H9 (cell line): ENCODE data around the gene FAM3A. TPM values are rescaled to one million over a fixed set of nuclear protein-coding genes. Genes with fewer than 3 reads are reported as not detected.

Experiments used
- DNase-seq: peaks from one replicate; pipeline ENCODE4 v3.0.0-alpha.2; 2017
- H2AFZ ChIP-seq: one replicate; pipeline ENCODE4 v1.6.1; 2013; ENCODE audit warnings: mild to moderate bottlenecking, low read length, control low read depth, moderate library complexity
- H2AK5ac ChIP-seq: 2 replicates; pipeline ENCODE4 v1.6.1; 2013; ENCODE audit warnings: low read length, control low read depth, mixed read lengths; ENCODE audit not compliant: insufficient read length
- H2BK120ac ChIP-seq: one replicate; pipeline ENCODE4 v1.6.1; 2013; ENCODE audit warnings: low read depth, mild to moderate bottlenecking, low read length, control low read depth, inconsistent platforms; ENCODE audit not compliant: poor library complexity, severe bottlenecking
- H2BK12ac ChIP-seq: 2 replicates; pipeline ENCODE4 v1.6.1; 2013; ENCODE audit warnings: low read length, control low read depth, mixed read lengths, low read depth; ENCODE audit not compliant: insufficient read length
- H2BK15ac ChIP-seq: 2 replicates; pipeline ENCODE4 v1.6.1; 2013; ENCODE audit warnings: low read depth, low read length, control low read depth
- H2BK20ac ChIP-seq: one replicate; pipeline ENCODE4 v1.6.1; 2013; ENCODE audit warnings: low read depth, mild to moderate bottlenecking, low read length, control low read depth, inconsistent platforms; ENCODE audit not compliant: poor library complexity, severe bottlenecking
- H2BK5ac ChIP-seq: 2 replicates; pipeline ENCODE4 v1.6.1; 2013; ENCODE audit warnings: low read length, control low read depth, mixed read lengths; ENCODE audit not compliant: insufficient read length
- H3K14ac ChIP-seq: 2 replicates; pipeline ENCODE4 v1.6.1; 2013; ENCODE audit warnings: low read length, control low read depth; ENCODE audit not compliant: insufficient read depth
- H3K18ac ChIP-seq: 2 replicates; pipeline ENCODE4 v1.6.1; 2013; ENCODE audit warnings: low read depth, mild to moderate bottlenecking, mixed read lengths, low read length, control low read depth; ENCODE audit not compliant: insufficient read length
- H3K23ac ChIP-seq: 2 replicates; pipeline ENCODE4 v1.6.1; 2013; ENCODE audit warnings: low read length, control low read depth, mixed read lengths, low read depth; ENCODE audit not compliant: insufficient read length
- H3K23me2 ChIP-seq: 2 replicates; pipeline ENCODE4 v1.6.1; 2013; ENCODE audit warnings: low read depth, mild to moderate bottlenecking, mixed read lengths, low read length, control low read depth; ENCODE audit not compliant: insufficient read length, poor library complexity, severe bottlenecking
- H3K27ac ChIP-seq: 2 replicates; pipeline ENCODE4 v1.5.1; 2013; ENCODE audit warnings: low read length, control low read depth, mixed read lengths, low read depth; ENCODE audit not compliant: insufficient read length
- H3K27me3 ChIP-seq: 2 replicates; pipeline ENCODE4 v1.6.1; 2013; ENCODE audit warnings: low read length, control low read depth, inconsistent platforms; ENCODE audit not compliant: insufficient read depth
- H3K4ac ChIP-seq: 2 replicates; pipeline ENCODE4 v1.6.1; 2013; ENCODE audit warnings: low read depth, mild to moderate bottlenecking, control low read depth, inconsistent platforms, low read length, moderate library complexity
- H3K4me1 ChIP-seq: 2 replicates; pipeline ENCODE4 v1.6.1; 2013; ENCODE audit warnings: low read length, control low read depth, inconsistent platforms; ENCODE audit not compliant: insufficient read depth
- H3K4me2 ChIP-seq: 2 replicates; pipeline ENCODE4 v1.6.1; 2013; ENCODE audit warnings: low read length, control low read depth, mixed read lengths; ENCODE audit not compliant: insufficient read length, insufficient read depth
- H3K56ac ChIP-seq: 2 replicates; pipeline ENCODE4 v1.6.1; 2013; ENCODE audit warnings: low read depth, mild to moderate bottlenecking, mixed read lengths, low read length, control low read depth; ENCODE audit not compliant: insufficient read length
- H3K79me1 ChIP-seq: 2 replicates; pipeline ENCODE4 v1.6.1; 2013; ENCODE audit warnings: low read depth, mild to moderate bottlenecking, moderate library complexity, low read length, control low read depth, inconsistent platforms; ENCODE audit not compliant: insufficient read depth, poor library complexity, severe bottlenecking
- H3K79me2 ChIP-seq: 2 replicates; pipeline ENCODE4 v1.6.1; 2013; ENCODE audit warnings: low read length, control low read depth, inconsistent platforms; ENCODE audit not compliant: insufficient read depth
- H3K9ac ChIP-seq: 2 replicates; pipeline ENCODE4 v1.6.1; 2013; ENCODE audit warnings: low read length, control low read depth, mixed read lengths; ENCODE audit not compliant: insufficient read length; ENCODE audit errors: extremely low read depth
- H3K9me3 ChIP-seq: one replicate; pipeline ENCODE4 v1.6.1; 2013; ENCODE audit warnings: low read depth, low read length, inconsistent platforms; ENCODE audit not compliant: control insufficient read depth
- H3T11ph ChIP-seq: one replicate; pipeline ENCODE4 v1.6.1; 2013; ENCODE audit warnings: mild to moderate bottlenecking, low read length, control low read depth, inconsistent platforms
- H4K20me1 ChIP-seq: one replicate; pipeline ENCODE4 v1.6.1; 2013; ENCODE audit not compliant: control insufficient read depth, insufficient read length, insufficient read depth
- H4K5ac ChIP-seq: 2 replicates; pipeline ENCODE4 v1.6.1; 2013; ENCODE audit warnings: low read depth, mild to moderate bottlenecking, mixed read lengths, low read length, control low read depth; ENCODE audit not compliant: insufficient read length
- H4K8ac ChIP-seq: replicated peaks from 2 replicates; pipeline ENCODE4 v1.6.1; 2013; ENCODE audit warnings: low read length, control low read depth, mixed read lengths, low read depth; ENCODE audit not compliant: insufficient read length
- H4K91ac ChIP-seq: 2 replicates; pipeline ENCODE4 v1.6.1; 2013; ENCODE audit warnings: low read depth, mild to moderate bottlenecking, moderate library complexity, mixed read lengths, low read length, control low read depth; ENCODE audit not compliant: insufficient read length
- H3K27ac Mint-ChIP-seq, 3 experiments: 2 replicates in 2 of 3; 3 replicates in 1 of 3; pipeline ENCODE4 v1.8.0; 2020 to 2021; ENCODE audit warnings: mixed read lengths in 3 of 3, mild to moderate bottlenecking in 1 of 3, moderate library complexity in 1 of 3
- H3K27me3 Mint-ChIP-seq: 2 replicates; pipeline ENCODE4 v1.8.0; 2021; ENCODE audit warnings: low read depth, mild to moderate bottlenecking, moderate library complexity, mixed read lengths
- H3K36me3 Mint-ChIP-seq, 3 experiments: 2 replicates in 2 of 3; 3 replicates in 1 of 3; pipeline ENCODE4 v1.8.0; 2020 to 2021; ENCODE audit warnings: low read depth in 3 of 3, mixed read lengths in 3 of 3; ENCODE audit not compliant: insufficient read depth in 1 of 3
- H3K4me1 Mint-ChIP-seq, 2 experiments: 2 replicates each; pipeline ENCODE4 v1.8.0; 2020; ENCODE audit warnings: mixed read lengths in 2 of 2
- H3K4me3 Mint-ChIP-seq, 2 experiments: 2 replicates in 1 of 2; 3 replicates in 1 of 2; pipeline ENCODE4 v1.8.0; 2020 to 2021; ENCODE audit warnings: mild to moderate bottlenecking in 2 of 2, mixed read lengths in 2 of 2, moderate library complexity in 1 of 2
- H3K9me3 Mint-ChIP-seq, 2 experiments: 2 replicates in 1 of 2; 3 replicates in 1 of 2; pipeline ENCODE4 v1.8.0; 2020; ENCODE audit warnings: mild to moderate bottlenecking in 2 of 2, mixed read lengths in 2 of 2, moderate library complexity in 1 of 2
- CTCF ChIP-seq: fragments of 200-600 bp; sonication (generic); conservative IDR thresholded peaks from 3 replicates; pipeline ENCODE4 v1.8.0; 2021; ENCODE audit warnings: antibody characterized with exemption, mild to moderate bottlenecking
- WGBS: extraction: QIAGEN DNeasy Blood & Tissue Kit; methylation state at CpG from one replicate; pipeline ENCODE4 v1.1.7; 2013; ENCODE audit warnings: missing lambda C conversion rate, low lambda C conversion rate, mixed read lengths; ENCODE audit not compliant: insufficient read length; ENCODE audit errors: extremely low coverage; 5-methylcytosine and 5-hydroxymethylcytosine counted together
- total RNA-seq: library from RNA; stranded (reverse); gene quantifications from 2 replicates; pipeline ENCODE4 v1.2.1, GENCODE V29; 2021

FAM3A gene
- total RNA-seq, 1 experiment from 2014 or later = 22.8 TPM

GRCh38 chrX:154547245-154548027 lies 31.4 kb upstream of the FAM3A start, which contains the start of gene IKBKG:
TSS of gene IKBKG (plus strand) at chrX:154547620. CDS start at chrX:154552003, 4,383 bp downstream.
- Mint-ChIP-seq H3K36me3 (peaks cover 22 to 52% (median 47%) of the 10 kb centered on the region in 3 experiments), H3K27ac (peak within 1 kb of the TSS; percentile 71 to 96 (median 95)), H3K4me1 (peaks cover 4 to 12% of the 10 kb centered on the region in 2 experiments), H3K9me3 (peaks cover 63 to 73% of the 10 kb centered on the region in 2 experiments), H3K27me3 (no peaks in the 10 kb centered on the region; the same call in none of the 2 replicates), H3K4me3 (peak within 1 kb of the TSS; percentile 86 to 92)
- Histone ChIP-seq H3K9me3 (peaks cover 45% of the 10 kb centered on the region), H2BK15ac (no peak within 1 kb of the TSS), H3K23me2 (peaks cover 6% of the 10 kb centered on the region), H3T11ph (no peak within 1 kb of the TSS), H3K14ac (peak within 1 kb of the TSS; percentile 46; the same call in 1 of the 2 replicates), H4K8ac (no peak within 1 kb of the TSS), H3K4me1 (no peaks in the 10 kb centered on the region), H3K23ac (peak within 1 kb of the TSS; percentile 86), H4K20me1 (no peaks in the 10 kb centered on the region), H3K4ac (no peak within 1 kb of the TSS), H2BK20ac (no peak within 1 kb of the TSS), H3K79me1 (no peaks in the 10 kb centered on the region), H3K18ac (peak within 1 kb of the TSS; percentile 84), H3K9ac (peak within 1 kb of the TSS; percentile 73), H3K4me2 (peak within 1 kb of the TSS; percentile 100), H3K79me2 (peaks cover 3% of the 10 kb centered on the region; the same call in 1 of the 2 replicates), H3K27me3 (no peaks in the 10 kb centered on the region), H3K27ac (no peak within 1 kb of the TSS), H2AK5ac (no peak within 1 kb of the TSS), H3K56ac (no peak within 1 kb of the TSS), H2BK120ac (no peak within 1 kb of the TSS), H2BK5ac (no peak within 1 kb of the TSS), H2BK12ac (no peak within 1 kb of the TSS), H4K91ac (no peak within 1 kb of the TSS), H4K5ac (no peak within 1 kb of the TSS), H2AFZ (no peak within 1 kb of the TSS)
- peak; percentile 86 for DNase-seq
- WGBS = no CpG with 5 or more reads among the region's 69 CpGs
- TF ChIP-seq CTCF = no peak
